HG03139 (cell line): ENCODE measurements around the gene CHD2.
"Not testable (repeated sequence)": the region's sequence is repeated elsewhere in the genome, so short reads cannot be mapped to it uniquely, and the experiment has no call there.

Source experiments
- ATAC-seq: cut with Tn5 transposase; IDR thresholded peaks from one replicate; pipeline ENCODE4 v1.9.1; 2021; ENCODE audit not compliant: unreplicated experiment

Gene CHD2

GRCh38 chr15:93017526-93017925 is 117.4 kb downstream of the CHD2 start:
- no peak for ATAC-seq

GRCh38 chr15:93018574-93018973 is 118.5 kb downstream of the CHD2 start:
- no peak for ATAC-seq

- no peak for ATAC-seq
Measured at GRCh38 chr15:93019090-93019489, 119.0 kb downstream of the CHD2 start.

GRCh38 chr15:93019971-93020370 is 119.8 kb downstream of the CHD2 start:
- ATAC-seq, result no peak

- ATAC-seq, result peak; percentile 56
Measured at GRCh38 chr15:93020976-93021772, 121.0 kb downstream of the CHD2 start.

GRCh38 chr15:93024293-93024692 is 124.2 kb downstream of the CHD2 start:
- ATAC-seq, result no peak

- ATAC-seq, result no peak
Measured at GRCh38 chr15:93024716-93025624, 124.8 kb downstream of the CHD2 start.

GRCh38 chr15:93025625-93025982 is 125.5 kb downstream of the CHD2 start:
- ATAC-seq, result no peak

- no peak for ATAC-seq
Measured at GRCh38 chr15:93026380-93026817, 126.3 kb downstream of the CHD2 start.

- ATAC-seq, result no peak
Measured at GRCh38 chr15:93027413-93027812, 127.3 kb downstream of the CHD2 start.

GRCh38 chr15:93028111-93028631 is 128.0 kb downstream of the CHD2 start:
- no peak for ATAC-seq

GRCh38 chr15:93028632-93029213 is 128.6 kb downstream of the CHD2 start:
- no peak for ATAC-seq

- ATAC-seq, result no peak
Measured at GRCh38 chr15:93029214-93029835, 129.2 kb downstream of the CHD2 start.

GRCh38 chr15:93029836-93030429 is 129.8 kb downstream of the CHD2 start:
- ATAC-seq, result no peak

GRCh38 chr15:93030430-93031102 is 130.4 kb downstream of the CHD2 start:
- peak; percentile 85 for ATAC-seq

- ATAC-seq, result no peak
Measured at GRCh38 chr15:93031103-93031464, 131.0 kb downstream of the CHD2 start.

GRCh38 chr15:93031557-93032384 is 131.6 kb downstream of the CHD2 start:
- not testable (repeated sequence) for ATAC-seq

- not testable (repeated sequence) for ATAC-seq
Measured at GRCh38 chr15:93032515-93033206, 132.5 kb downstream of the CHD2 start.
